ENCODE results near the gene FBN3.
"Not testable (repeated sequence)": the region's sequence is repeated elsewhere in the genome, so short reads cannot be mapped to it uniquely, and the experiment has no call there.

Gene FBN3

DNA sequence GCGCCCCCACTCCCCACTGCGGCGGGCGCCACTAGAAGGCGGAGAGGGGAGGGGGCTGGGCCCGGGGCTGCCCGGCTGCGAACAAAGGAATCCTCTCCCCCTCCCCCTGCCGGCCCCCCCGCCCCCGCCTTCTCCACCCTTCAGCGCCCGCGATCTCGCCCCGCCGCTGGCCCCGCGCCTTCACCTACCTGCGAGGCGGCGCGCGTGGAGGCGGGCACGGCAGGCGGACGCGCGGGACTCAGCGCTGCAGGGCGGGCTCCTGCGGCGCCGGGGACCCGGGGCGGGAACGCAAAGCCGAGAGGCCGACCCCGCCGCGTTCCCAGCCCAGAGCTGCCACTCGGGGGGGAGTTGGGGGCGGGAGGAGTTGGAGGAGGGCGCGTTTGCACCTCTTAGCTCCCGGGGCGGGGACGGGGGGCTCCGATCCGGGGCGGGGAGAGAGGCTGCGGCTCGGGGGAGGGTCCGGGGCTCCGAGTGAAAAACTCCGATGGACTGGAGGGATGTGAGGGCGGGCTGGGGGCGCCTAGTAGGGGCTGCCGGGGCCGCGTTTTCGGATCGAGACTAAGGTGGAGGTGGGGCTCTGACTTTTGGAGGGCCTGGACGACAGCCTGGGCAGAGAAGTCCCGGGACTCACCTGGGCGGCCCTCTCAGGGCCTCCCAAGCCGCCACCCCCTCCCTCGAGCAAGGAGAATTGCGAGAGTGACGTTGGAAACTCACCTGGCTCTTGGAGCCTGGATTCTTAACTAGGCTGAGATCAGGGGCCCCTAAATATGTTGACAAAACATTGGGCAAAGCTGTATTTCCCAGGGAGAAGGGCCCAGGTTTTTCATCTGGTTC lies at the start of gene FBN3:
Gene FBN3, minus strand, starts transcription at position 332 of the 834 bp plus-strand sequence. CDS start 2,112 bp downstream, outside the sequence.
- DNase-seq (ENCODE audit: low read depth), result no peak

GRCh38 chr19:8196271-8196927 lies 47.0 kb upstream of the FBN3 start:
- DNase-seq (ENCODE audit: low read depth), result no peak

DNA sequence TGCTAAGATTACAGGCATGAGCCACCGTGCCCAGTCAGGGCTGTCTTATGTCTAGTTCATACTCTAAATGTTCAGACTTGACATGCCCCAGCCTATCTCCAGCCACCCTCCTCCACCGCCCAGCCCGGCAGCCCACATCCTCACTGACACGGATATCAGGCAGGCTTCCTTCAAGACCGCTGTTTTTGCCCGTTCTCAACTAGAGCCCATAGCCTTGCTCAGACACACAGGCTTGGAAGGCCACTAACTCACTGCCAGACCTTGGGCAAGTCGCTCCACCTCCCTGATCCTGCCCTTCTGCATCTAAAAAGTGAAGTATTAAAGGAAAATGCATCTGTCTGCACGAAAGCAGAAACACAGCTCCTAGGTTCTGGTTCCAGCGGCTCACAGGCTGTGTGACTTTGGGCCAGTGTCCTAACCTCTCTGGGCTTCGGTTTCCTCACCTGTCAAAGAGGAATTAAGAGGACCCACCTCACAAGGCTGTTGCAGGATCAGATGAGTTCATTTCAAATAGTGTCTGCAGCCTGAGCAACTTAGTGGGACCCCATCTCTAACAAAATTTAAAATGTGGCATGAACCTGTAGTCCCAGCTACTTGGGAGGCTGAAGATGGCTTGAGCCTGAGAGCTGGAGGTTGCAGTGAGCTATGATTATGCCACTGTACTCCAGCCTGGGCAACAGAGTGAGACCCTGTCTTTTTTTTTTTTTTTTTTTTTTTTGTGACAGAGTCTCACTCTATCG lies 45.3 kb upstream of the FBN3 start:
- no peak for DNase-seq (ENCODE audit: low read depth)

- no peak for DNase-seq (ENCODE audit: low read depth)
These were observed 42.9 kb upstream of the FBN3 start for GRCh38 chr19:8192221-8192820.

GRCh38 chr19:8185343-8186068 lies 36.1 kb upstream of the FBN3 start:
- no peak for DNase-seq (ENCODE audit: low read depth)

DNA sequence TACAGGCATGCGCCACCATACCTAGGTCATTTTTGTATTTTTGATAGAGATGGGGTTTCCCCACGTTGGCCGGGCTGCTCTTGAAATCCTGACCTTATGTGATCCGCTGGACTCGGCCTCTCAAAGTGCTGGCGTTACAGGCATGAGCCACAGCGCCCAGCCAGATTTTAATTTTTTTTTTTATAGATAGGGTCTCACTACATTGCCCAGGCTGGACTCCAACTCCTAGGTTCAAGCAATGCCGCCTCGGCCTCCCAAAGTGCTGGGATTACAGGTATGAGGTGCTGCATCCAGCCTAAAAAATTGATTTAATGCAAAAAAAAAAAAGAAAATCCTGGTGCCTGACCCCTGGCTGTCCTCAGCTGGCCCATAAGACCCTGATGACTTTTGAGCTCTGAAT lies 34.9 kb upstream of the FBN3 start:
- DNase-seq (ENCODE audit: low read depth), result no peak

DNA sequence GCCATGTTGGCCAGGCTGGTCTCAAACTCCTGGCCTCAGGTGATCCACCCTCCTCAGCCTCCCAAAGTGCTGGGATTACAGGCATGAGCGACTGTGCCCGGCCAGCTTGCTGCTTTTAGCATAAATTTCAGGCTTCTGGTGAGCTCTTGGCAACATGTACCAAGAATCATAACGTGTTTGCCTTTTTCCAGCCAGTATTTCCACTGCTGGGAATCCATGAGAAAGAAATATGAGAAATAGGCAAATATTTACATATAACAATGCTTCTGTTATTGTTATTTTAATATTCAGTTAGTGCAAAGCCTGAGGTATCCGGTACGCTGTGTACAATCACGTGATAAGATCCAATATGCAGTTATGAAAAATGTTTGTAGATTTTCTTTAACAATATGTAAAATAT lies 30.6 kb upstream of the FBN3 start:
- DNase-seq (ENCODE audit: low read depth), result no peak

GRCh38 chr19:8174706-8175105 lies 25.3 kb upstream of the FBN3 start:
- no peak for DNase-seq (ENCODE audit: low read depth)

DNA sequence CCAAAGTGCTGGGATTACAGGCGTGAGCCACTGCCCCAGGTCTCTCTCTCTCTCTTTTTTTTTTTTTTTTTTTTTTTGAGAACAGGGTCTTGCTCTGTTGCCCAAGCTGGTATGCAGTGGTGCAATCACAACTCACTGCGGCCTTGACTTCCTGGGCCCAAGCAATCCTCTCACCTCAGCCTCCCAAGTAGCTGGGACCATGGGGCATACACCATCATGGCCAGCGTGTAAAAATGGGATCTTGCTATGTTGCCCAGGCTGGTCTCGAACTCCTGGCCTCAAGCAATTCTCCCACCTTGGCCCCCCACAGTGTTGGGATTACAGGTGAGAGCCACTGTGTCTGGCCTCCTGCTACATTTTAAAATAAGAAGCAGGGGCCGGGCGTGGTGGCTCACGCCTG lies 19.1 kb upstream of the FBN3 start:
- no peak for DNase-seq (ENCODE audit: low read depth)

GRCh38 chr19:8167985-8168384 lies 18.6 kb upstream of the FBN3 start:
- DNase-seq (ENCODE audit: low read depth), result no peak

DNA sequence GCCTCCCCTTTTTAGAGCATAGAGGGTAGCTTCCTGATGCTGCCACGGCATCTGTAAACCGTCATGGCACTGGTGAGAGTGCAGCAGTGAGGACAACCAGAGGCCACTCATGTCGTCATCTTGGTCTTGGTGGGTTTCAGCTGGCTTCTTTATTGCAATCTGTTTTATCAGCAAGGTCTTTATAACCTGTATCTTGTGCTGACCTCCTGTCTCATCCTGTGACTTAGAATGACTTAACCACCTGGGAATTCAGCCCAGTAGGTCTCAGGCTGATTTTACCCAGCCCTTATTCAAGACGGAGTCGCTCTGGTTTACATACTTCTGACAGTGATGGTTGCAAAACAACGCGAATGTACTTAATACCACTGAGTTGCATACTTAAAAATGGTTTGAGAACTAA lies 14.4 kb upstream of the FBN3 start:
- DNase-seq (ENCODE audit: low read depth), result no peak

GRCh38 chr19:8161135-8161646 lies 11.8 kb upstream of the FBN3 start:
- no peak for DNase-seq (ENCODE audit: low read depth)

DNA sequence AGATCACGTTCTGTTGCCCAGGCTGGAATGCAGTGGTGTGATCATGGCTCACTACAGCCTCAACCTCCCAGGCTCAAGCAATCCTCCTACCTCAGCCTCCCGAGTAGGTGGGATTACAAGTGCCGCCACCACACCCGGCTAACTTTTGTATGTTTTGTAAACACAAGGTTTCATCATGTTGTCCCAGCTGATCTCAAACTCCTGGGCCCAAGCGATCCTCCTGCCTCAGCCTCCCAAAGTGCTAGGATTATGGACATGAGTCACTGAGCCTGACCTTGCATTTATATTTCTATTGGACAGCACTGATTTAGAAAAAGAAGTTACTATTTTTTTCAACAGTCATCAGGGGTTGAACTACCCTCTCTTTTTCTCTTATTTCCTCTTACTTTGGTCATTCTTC lies 9.9 kb upstream of the FBN3 start:
- DNase-seq (ENCODE audit: low read depth), result not testable (repeated sequence)

DNA sequence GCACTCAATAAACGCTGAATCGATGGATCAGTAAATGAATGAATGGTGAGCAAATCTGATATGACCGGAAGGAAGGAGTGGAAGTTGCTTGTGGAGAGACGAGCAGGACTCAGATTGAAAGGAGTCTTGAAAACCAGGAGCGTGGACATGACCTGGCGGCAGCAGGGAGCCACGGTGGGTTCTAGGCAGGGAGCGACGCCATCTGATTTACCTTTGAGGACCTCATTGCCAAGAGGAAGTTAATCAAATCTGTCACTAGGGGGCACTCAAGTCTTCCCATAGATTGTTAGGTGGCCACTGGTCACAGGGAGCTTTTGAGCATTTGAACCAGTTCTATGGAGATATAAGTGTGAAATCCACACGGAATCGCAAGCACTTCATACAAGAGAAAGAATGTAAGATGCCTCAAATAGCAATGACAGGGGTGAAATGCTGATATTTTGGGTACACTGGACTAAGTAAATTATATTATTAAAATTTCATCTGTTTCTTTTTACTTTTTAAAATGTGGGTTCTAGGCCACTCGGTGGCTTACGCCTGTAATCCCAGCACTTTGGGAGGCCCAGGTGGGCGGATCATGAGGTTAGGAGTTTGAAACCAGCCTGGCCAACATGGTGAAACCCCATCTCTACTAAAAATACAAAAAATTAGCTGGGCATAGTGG lies 9.2 kb upstream of the FBN3 start:
- peak; percentile 72 for DNase-seq (ENCODE audit: low read depth)

DNA sequence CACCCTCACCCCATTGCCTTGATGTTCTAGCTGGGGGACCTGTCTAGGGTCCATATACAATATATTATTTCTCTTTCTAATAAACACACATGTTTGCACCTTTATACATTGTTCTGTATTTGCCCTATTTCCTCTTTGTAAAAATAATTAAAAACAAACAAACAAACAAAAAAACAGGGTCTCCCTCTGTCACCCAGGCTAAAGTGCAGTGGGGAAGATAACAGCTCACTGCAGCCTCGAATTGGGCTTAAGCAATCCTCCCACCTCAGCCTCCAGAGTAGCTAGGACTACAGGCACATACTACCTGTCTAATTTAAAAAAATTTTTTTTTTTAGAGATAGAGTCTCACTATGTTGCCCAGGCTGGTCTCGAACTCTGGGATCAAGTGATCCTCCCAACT lies 5.9 kb upstream of the FBN3 start:
- no peak for DNase-seq (ENCODE audit: low read depth)

DNA sequence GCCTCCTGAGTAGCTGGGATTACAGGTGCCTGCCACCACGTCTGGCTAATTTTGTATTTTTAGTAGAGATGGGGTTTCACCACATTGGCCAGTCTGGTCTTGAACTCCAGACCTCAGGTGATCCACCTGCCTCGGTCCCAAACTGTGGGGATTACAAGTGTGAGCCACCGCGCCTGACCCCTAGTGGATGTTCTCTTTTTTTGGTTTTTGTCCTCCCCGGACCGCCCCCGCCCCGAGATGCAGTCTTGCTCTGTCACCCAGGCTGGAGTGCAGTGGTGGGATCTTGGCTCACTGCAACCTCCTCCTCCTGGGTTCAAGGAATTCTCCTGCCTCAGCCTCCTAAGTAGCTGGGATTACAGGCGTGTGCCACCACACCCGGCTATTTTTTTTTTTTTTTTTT lies 4.6 kb upstream of the FBN3 start:
- DNase-seq (ENCODE audit: low read depth), result not testable (repeated sequence)

DNA sequence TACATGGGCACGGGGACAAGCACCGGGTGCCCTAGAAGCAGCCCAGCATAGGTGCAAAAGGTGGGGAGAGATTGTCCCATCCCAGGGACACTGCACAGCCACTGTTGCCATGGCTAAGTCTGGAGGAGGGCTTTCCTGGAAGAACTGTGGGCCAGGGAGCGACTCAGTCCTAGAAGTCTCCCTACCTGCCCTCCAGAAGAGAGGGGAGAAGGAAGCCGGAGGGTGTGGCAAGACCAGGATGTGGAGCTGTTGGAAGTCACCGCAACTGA lies 2.3 kb upstream of the FBN3 start:
- DNase-seq (ENCODE audit: low read depth), result no peak

GRCh38 chr19:8150998-8151766 lies 1.8 kb upstream of the FBN3 start:
- DNase-seq (ENCODE audit: low read depth), result no peak

GRCh38 chr19:8150178-8150865 lies 930 bp upstream of the FBN3 start:
- no peak for DNase-seq (ENCODE audit: low read depth)

Data from fibroblast of the conjunctiva (primary cell).